Activated CD4-positive, alpha-beta T cell treated with anti-CD3 and anti-CD28 coated beads for 1 hour (primary cell): Measurements from ENCODE around the gene AEN.

Experiments used
- DNase-seq: peaks from one replicate; pipeline ENCODE4 v3.0.0-alpha.2; 2020

Gene AEN

GRCh38 chr15:88620995-88621772 lies at the start of gene AEN:
Gene AEN (plus strand): TSS chr15:88621340. CDS start chr15:88626210, 4,870 bp downstream.
- peak; percentile 92 for DNase-seq

- no peak for DNase-seq
These were observed 49.3 kb upstream of the AEN start for GRCh38 chr15:88571852-88572259.

GRCh38 chr15:88574077-88574476 lies 47.1 kb upstream of the AEN start:
- no peak for DNase-seq

- no peak for DNase-seq
These were observed 46.5 kb upstream of the AEN start for GRCh38 chr15:88574655-88575054.

GRCh38 chr15:88579322-88579721 lies 41.8 kb upstream of the AEN start:
- no peak for DNase-seq

- DNase-seq = no peak
These were observed 40.6 kb upstream of the AEN start for GRCh38 chr15:88580532-88580931.

- DNase-seq = no peak
These were observed 34.6 kb upstream of the AEN start for GRCh38 chr15:88586401-88587162.

- no peak for DNase-seq
These were observed 30.4 kb upstream of the AEN start for GRCh38 chr15:88590759-88591158.

- no peak for DNase-seq
These were observed 29.8 kb upstream of the AEN start for GRCh38 chr15:88591384-88591783.

- no peak for DNase-seq
These were observed 17.3 kb upstream of the AEN start for GRCh38 chr15:88603885-88604284.

- DNase-seq = no peak
These were observed 16.6 kb upstream of the AEN start for GRCh38 chr15:88604381-88605188.

- no peak for DNase-seq
These were observed 15.7 kb upstream of the AEN start for GRCh38 chr15:88605189-88606069.

GRCh38 chr15:88606070-88606794 lies 14.9 kb upstream of the AEN start:
- DNase-seq = no peak

GRCh38 chr15:88607951-88608350 lies 13.2 kb upstream of the AEN start:
- DNase-seq = no peak

GRCh38 chr15:88608607-88609181 lies 12.4 kb upstream of the AEN start:
- no peak for DNase-seq

- no peak for DNase-seq
These were observed 11.6 kb upstream of the AEN start for GRCh38 chr15:88609344-88610090.

- DNase-seq = no peak
These were observed 10.4 kb upstream of the AEN start for GRCh38 chr15:88610701-88611231.

GRCh38 chr15:88612186-88612796 lies 8.8 kb upstream of the AEN start:
- DNase-seq = no peak

- no peak for DNase-seq
These were observed 7.8 kb upstream of the AEN start for GRCh38 chr15:88613074-88613944.
